A549 (cell line): ENCODE measurements around the gene MPP3. TPM values are rescaled to one million over a fixed set of nuclear protein-coding genes. Genes with fewer than 3 reads are reported as not detected.

Source experiments
- ATAC-seq, 2 experiments: fragments of 200-7000 bp in 1 of 2; fragments of >200 bp in 1 of 2; cut with Nextera tagmentation in 1 of 2; cut with Tn5 transposase in 1 of 2; 3 replicates each; pipeline versions ENCODE4 v1.8.0 to v1.9.1; 2018 to 2020; ENCODE audit warnings: mild to moderate bottlenecking in 1 of 2, moderate library complexity in 1 of 2
- CTCF ChIA-PET: fragments of 300-600 bp; sonication (Branson Sonifier 250); formaldehyde crosslinking; extraction: SDS; loops from one replicate; lab custom pipeline; 2021; ENCODE audit warnings: antibody characterized with exemption, inconsistent platforms; lab: Yijun Ruan, JAX
- POLR2A ChIA-PET: fragments of 350-600 bp; formaldehyde crosslinking; extraction: SDS; loops from one replicate; lab custom pipeline; 2021; ENCODE audit warnings: antibody characterized with exemption, inconsistent platforms; lab: Yijun Ruan, JAX
- DNase-seq, 2 experiments: peaks; one replicate each; pipeline versions ENCODE4 v3.0.0 to v3.0.0-alpha.2; 2011 to 2016; ENCODE audit warnings: low read depth in 1 of 2, low spot score in 1 of 2
- FAIRE-seq: peaks from 2 replicates; lab custom pipeline; 2011; peaks lifted over from hg19 to GRCh38; lab: Jason Lieb, UNC
- H3K27ac ChIP-seq, 2 experiments: fragments of >200 bp; sonication (Bioruptor Twin); formaldehyde crosslinking; 3 replicates each; pipeline ENCODE4 v1.5.1; 2016 to 2017
- H3K4me1 ChIP-seq: fragments of >200 bp; sonication (Bioruptor Twin); formaldehyde crosslinking; 3 replicates; pipeline ENCODE4 v1.6.1; 2016
- H3K4me2 ChIP-seq: fragments of >200 bp; sonication (Bioruptor Twin); formaldehyde crosslinking; 3 replicates; pipeline ENCODE4 v1.6.1; 2016
- H3K4me3 ChIP-seq: fragments of >200 bp; sonication (Bioruptor Twin); formaldehyde crosslinking; 3 replicates; pipeline ENCODE4 v1.5.1; 2016
- H3K9me3 ChIP-seq: fragments of >200 bp; sonication (Bioruptor Twin); formaldehyde crosslinking; 3 replicates; pipeline ENCODE4 v1.6.1; 2016
- EHF ChIP-seq: fragments of 250-450 bp; sonication (Bioruptor Pico); IDR thresholded peaks from 2 replicates; pipeline ENCODE4 v1.5.0; 2020; ENCODE audit warnings: mild to moderate bottlenecking
- ESRRA ChIP-seq: fragments of 150-350 bp; IDR thresholded peaks from 2 replicates; pipeline ENCODE4 v1.6.1; 2014; ENCODE audit warnings: mild to moderate bottlenecking, low read length, borderline replicate concordance
- FOSB ChIP-seq: fragments of 250-450 bp; sonication (Bioruptor Pico); IDR thresholded peaks from 2 replicates; pipeline ENCODE4 v1.5.0; 2020; ENCODE audit warnings: mild to moderate bottlenecking, moderate library complexity
- GATA3 ChIP-seq: IDR thresholded peaks from 2 replicates; pipeline ENCODE4 v1.6.1; 2012; ENCODE audit warnings: borderline replicate concordance
- HOXA7 ChIP-seq: fragments of 250-450 bp; sonication (Bioruptor Pico); IDR thresholded peaks from 2 replicates; pipeline ENCODE4 v1.5.0; 2020; ENCODE audit warnings: mild to moderate bottlenecking, moderate library complexity
- HOXB13 ChIP-seq: fragments of 250-450 bp; sonication (Bioruptor Pico); IDR thresholded peaks from 2 replicates; pipeline ENCODE4 v1.5.0; 2020; ENCODE audit warnings: low read depth, mild to moderate bottlenecking, moderate library complexity
- HOXB5 ChIP-seq: fragments of 250-450 bp; sonication (Bioruptor Pico); IDR thresholded peaks from 2 replicates; pipeline ENCODE4 v1.5.0; 2020; ENCODE audit warnings: mild to moderate bottlenecking, moderate library complexity
- JUN ChIP-seq, 2 experiments: fragments of >200 bp; sonication (Bioruptor Twin); formaldehyde crosslinking; IDR thresholded peaks; 2 replicates in 1 of 2; 3 replicates in 1 of 2; pipeline ENCODE4 v1.6.1; 2016 to 2017
- RAD21 ChIP-seq, 2 experiments: fragments of >200 bp in 1 of 2; sonication (Bioruptor Twin) in 1 of 2; formaldehyde crosslinking in 1 of 2; IDR thresholded peaks in 1 of 2; conservative IDR thresholded peaks in 1 of 2; 2 replicates in 1 of 2; 3 replicates in 1 of 2; pipeline ENCODE4 v1.6.1; 2012 to 2018; ENCODE audit warnings: inconsistent platforms in 1 of 2
- RARB ChIP-seq: fragments of 250-450 bp; sonication (Bioruptor Pico); IDR thresholded peaks from 2 replicates; pipeline ENCODE4 v1.8.0; 2021; ENCODE audit warnings: mild to moderate bottlenecking, moderate library complexity
- RFX5 ChIP-seq: fragments of 450-650 bp; IDR thresholded peaks from 2 replicates; pipeline ENCODE4 v1.7.1; 2014; ENCODE audit warnings: antibody characterized with exemption, mild to moderate bottlenecking, moderate library complexity
- SMC3 ChIP-seq: fragments of >200 bp; sonication (Bioruptor Twin); formaldehyde crosslinking; IDR thresholded peaks from 3 replicates; pipeline ENCODE4 v1.6.1; 2018; ENCODE audit warnings: inconsistent platforms
- ZSCAN20 ChIP-seq: fragments of 250-450 bp; sonication (Bioruptor Pico); IDR thresholded peaks from 2 replicates; pipeline ENCODE4 v1.8.0; 2022; ENCODE audit warnings: mild to moderate bottlenecking, moderate library complexity
- WGBS: methylation state at CpG from one replicate; pipeline ENCODE4 v1.1.6; 2017; ENCODE audit errors: missing lambda C conversion rate; 5-methylcytosine and 5-hydroxymethylcytosine counted together
- polyA plus RNA-seq, 4 experiments: library from polyadenylated mRNA; depleted of rRNA in 3 of 4; stranded (reverse); fragments of >200 nt; fragmentation: RNase III in 1 of 4; extraction: RNeasy Plus Mini Kit Qiagen cat#74134 plus additional on column Dnase treatment in 1 of 4; gene quantifications; 2 replicates in 3 of 4; 3 replicates in 1 of 4; pipeline ENCODE4 v1.2.3, GENCODE V29; 2011 to 2017
- TF ChIP-seq, protein P1 (sequence below): fragments of >200 bp; sonication (Bioruptor Twin); formaldehyde crosslinking; IDR thresholded peaks from 3 replicates; pipeline ENCODE4 v1.6.1; 2016
- TF ChIP-seq, protein P2 (sequence below): fragments of >200 bp; sonication (Bioruptor Twin); formaldehyde crosslinking; IDR thresholded peaks from 2 replicates; pipeline ENCODE4 v1.6.1; 2016
- TF ChIP-seq, protein P3 (sequence below): fragments of >200 bp; sonication (Bioruptor Twin); formaldehyde crosslinking; IDR thresholded peaks from 3 replicates; pipeline ENCODE4 v1.5.1; 2016

MPP3 gene
- polyA plus RNA-seq, 2 of the 4 experiments (the other 2 are of a cell fraction): 15.5 to 21.4 TPM

DNA sequence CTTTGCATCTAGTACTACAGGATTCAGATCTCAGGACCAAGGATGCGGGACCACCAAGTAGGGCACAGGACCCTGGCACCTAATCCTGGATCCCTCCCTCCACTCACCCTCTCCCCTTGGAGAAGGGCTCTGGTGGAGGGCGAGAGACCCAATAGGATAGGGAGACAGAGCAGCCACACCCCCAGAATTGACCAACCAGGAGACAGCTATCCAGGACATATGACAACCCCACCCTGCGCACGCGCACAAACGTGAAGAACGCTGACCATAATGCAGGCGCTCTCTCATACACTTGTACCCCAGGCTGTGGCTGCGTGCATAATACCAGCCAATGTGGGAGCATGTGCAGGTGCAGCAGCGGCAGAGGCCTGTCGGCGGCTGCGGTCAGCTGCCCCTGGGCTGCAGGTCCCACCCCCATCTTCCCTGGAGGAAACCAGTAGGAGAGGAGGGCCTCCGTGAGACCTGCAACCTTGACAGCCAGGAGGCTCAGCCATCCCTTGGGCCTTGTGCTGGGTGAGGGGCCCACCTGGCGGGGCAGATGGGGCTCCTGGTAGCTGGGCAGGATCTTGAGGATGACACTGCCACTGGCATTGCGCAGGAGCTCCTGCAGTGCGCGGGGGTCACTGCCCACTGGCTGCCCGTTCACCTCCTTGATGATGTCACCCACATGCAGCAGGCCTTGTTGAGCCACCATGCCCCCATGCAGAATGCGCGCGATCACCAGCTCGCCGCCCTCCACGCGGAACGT, 49.0 kb upstream of the MPP3 start:
- no peak for FAIRE-seq
- WGBS: 91% methylated on average over 22 of the region's 27 CpGs
- TF ChIP-seq FOSB (CRISPR knock-in tag): no peak
- no peak for TF ChIP-seq HOXB13 (CRISPR knock-in tag)
- TF ChIP-seq EHF (CRISPR knock-in tag): no peak
- TF ChIP-seq RARB (CRISPR knock-in tag): no peak
- TF ChIP-seq, protein P1, sequence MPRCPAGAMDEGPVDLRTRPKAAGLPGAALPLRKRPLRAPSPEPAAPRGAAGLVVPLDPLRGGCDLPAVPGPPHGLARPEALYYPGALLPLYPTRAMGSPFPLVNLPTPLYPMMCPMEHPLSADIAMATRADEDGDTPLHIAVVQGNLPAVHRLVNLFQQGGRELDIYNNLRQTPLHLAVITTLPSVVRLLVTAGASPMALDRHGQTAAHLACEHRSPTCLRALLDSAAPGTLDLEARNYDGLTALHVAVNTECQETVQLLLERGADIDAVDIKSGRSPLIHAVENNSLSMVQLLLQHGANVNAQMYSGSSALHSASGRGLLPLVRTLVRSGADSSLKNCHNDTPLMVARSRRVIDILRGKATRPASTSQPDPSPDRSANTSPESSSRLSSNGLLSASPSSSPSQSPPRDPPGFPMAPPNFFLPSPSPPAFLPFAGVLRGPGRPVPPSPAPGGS: no peak
- no peak for TF ChIP-seq JUN (IDR thresholded peaks at IDR 0.05)
- TF ChIP-seq RAD21 (conservative IDR thresholded peaks at IDR 0.05 in 1 of 2, IDR thresholded peaks at IDR 0.05 in 1 of 2): no peak
- TF ChIP-seq, protein P2, sequence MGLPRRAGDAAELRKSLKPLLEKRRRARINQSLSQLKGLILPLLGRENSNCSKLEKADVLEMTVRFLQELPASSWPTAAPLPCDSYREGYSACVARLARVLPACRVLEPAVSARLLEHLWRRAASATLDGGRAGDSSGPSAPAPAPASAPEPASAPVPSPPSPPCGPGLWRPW: no peak
- TF ChIP-seq GATA3: no peak
- no peak for TF ChIP-seq ZSCAN20
- Histone ChIP-seq H3K4me1 (peaks cover 5% of the 10 kb centered on the region), H3K4me2 (no peak overlapping the region), H3K27ac (no peak overlapping the region), H3K4me3 (no peak overlapping the region), H3K9me3 (no peaks in the 10 kb centered on the region)
- ATAC-seq: no peak
- POLR2A ChIA-PET: no interaction called here
- no peak for DNase-seq
- CTCF ChIA-PET: interaction anchor here (0.6 to 9.7 kb wide), 12 partner anchors 14 to 155 kb away, joined by 3 to 412 read pairs (median 45); partner anchors contain the start of genes CD300LG, MPP2, NAGS and PPY

DNA sequence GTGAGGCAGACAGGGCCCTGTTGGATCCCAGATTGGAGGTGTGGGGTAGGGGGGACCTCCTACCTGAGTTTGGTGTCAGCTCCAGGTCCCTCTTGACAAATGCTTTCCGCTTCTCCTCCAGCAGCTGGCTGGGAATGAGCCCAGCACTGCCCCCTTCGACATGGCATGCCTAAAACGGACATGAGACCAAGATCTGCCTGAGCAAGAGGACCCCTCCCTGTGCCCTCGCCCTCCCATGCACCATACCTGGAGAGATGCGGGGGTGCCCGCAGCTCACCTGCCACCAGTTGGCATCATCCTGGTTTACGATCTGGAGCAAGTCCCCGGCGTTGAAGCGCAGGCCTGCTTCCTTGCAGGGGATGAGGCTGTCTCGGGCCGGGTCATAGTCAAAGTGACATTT, 48.2 kb upstream of the MPP3 start:
- CTCF ChIA-PET: interaction anchor here (0.6 to 9.7 kb wide), 25 partner anchors 11 to 397 kb away, joined by 3 to 412 read pairs (median 6); partner anchors contain the start of genes CD300LG, DHX8, MPP2 and NAGS
- 88% methylated on average over 10 of the region's 12 CpGs for WGBS

DNA sequence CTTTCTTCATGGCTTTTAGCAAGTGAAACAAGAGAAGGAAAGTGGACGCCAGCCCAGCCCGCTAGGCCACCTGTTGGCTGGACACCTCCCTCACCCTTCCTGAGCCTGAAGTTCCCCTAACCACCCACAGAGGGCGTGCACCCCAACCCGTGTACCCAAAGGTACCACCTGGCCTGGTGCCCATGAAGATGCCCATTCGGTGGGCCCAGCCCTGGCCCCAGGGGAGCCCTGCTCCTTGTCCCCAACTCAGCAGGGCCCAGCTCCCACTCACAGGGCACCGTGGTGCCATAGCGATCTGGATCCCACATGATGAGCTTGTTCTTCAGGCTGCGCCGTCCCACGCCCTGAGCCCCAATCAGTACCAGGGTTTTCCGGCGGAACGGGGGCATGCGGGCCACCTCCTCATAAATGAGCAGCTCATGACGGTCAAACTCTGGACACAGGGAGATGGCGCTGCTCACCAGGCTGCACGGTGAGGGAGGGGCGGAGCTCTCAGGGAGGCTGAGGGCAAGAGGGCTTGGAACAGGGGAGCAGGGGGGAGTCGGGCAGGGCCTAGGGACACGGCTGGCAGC, 47.6 kb upstream of the MPP3 start:
- H3K9me3 ChIP-seq: no peaks in the 10 kb centered on the region
- no peak for TF ChIP-seq JUN (IDR thresholded peaks at IDR 0.05)
- TF ChIP-seq, protein P3, sequence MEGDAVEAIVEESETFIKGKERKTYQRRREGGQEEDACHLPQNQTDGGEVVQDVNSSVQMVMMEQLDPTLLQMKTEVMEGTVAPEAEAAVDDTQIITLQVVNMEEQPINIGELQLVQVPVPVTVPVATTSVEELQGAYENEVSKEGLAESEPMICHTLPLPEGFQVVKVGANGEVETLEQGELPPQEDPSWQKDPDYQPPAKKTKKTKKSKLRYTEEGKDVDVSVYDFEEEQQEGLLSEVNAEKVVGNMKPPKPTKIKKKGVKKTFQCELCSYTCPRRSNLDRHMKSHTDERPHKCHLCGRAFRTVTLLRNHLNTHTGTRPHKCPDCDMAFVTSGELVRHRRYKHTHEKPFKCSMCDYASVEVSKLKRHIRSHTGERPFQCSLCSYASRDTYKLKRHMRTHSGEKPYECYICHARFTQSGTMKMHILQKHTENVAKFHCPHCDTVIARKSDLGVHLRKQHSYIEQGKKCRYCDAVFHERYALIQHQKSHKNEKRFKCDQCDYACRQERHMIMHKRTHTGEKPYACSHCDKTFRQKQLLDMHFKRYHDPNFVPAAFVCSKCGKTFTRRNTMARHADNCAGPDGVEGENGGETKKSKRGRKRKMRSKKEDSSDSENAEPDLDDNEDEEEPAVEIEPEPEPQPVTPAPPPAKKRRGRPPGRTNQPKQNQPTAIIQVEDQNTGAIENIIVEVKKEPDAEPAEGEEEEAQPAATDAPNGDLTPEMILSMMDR: peak; percentile 62
- TF ChIP-seq RFX5: no peak
- TF ChIP-seq SMC3: peak; percentile 45; the same call in 2 of the 3 replicates
- TF ChIP-seq RAD21 (conservative IDR thresholded peaks at IDR 0.05 in 1 of 2, IDR thresholded peaks at IDR 0.05 in 1 of 2): peak; percentile 33 to 34; a peak in 2 of 5 replicates
- WGBS: 42% methylated on average over 14 of the region's 20 CpGs
- H3K4me3 ChIP-seq: no peak overlapping the region
- H3K4me2 ChIP-seq: no peak overlapping the region
- ATAC-seq (peak; percentile 41 to 73; a peak in 5 of 6 replicates), FAIRE-seq (peak; percentile 54), DNase-seq (peak; percentile 74 to 94)
- no peak overlapping the region for H3K27ac ChIP-seq
- ChIA-PET CTCF (interaction anchor here (0.6 to 9.7 kb wide), 34 partner anchors 10 to 397 kb away, joined by 3 to 412 read pairs (median 4); partner anchors contain the start of genes CD300LG, DHX8, HDAC5 and MPP2), POLR2A (no interaction called here)
- H3K4me1 ChIP-seq: peaks cover 5% of the 10 kb centered on the region

More for the DNA sequence above, 48.2 kb upstream of the MPP3 start:
- Histone ChIP-seq H3K4me1 (peaks cover 5% of the 10 kb centered on the region), H3K9me3 (no peaks in the 10 kb centered on the region), H3K4me2 (no peak overlapping the region), H3K27ac (no peak overlapping the region), H3K4me3 (no peak overlapping the region)
- ATAC-seq: no peak
- FAIRE-seq: no peak
- no peak for DNase-seq
- POLR2A ChIA-PET: no interaction called here
- TF ChIP-seq HOXB13 (CRISPR knock-in tag) (no peak), HOXA7 (CRISPR knock-in tag) (no peak), HOXB5 (CRISPR knock-in tag) (no peak), ESRRA (no peak)
